NCI-H345 treated with DMSO at 0.1 percent for 48 hours (cell line): ENCODE data around the gene CNOT11.
"Not testable (repeated sequence)": the region's sequence is repeated elsewhere in the genome, so short reads cannot be mapped to it uniquely, and the experiment has no call there.

Source experiments
- DNase-seq: peaks from one replicate; lab custom pipeline; 2025; ENCODE audit not compliant: unreplicated experiment; lab: John Stamatoyannopoulos, UW

The CNOT11 gene

GRCh38 chr2:101244899-101245298 is 7.8 kb upstream of the CNOT11 start:
- DNase-seq: not testable (repeated sequence)

GRCh38 chr2:101245468-101245867 is 7.2 kb upstream of the CNOT11 start:
- not testable (repeated sequence) for DNase-seq

GRCh38 chr2:101248756-101249155 is 3.9 kb upstream of the CNOT11 start:
- DNase-seq: not testable (repeated sequence)

GRCh38 chr2:101249826-101250225 is 2.9 kb upstream of the CNOT11 start:
- DNase-seq: no peak

- DNase-seq: not testable (repeated sequence)
Measured at GRCh38 chr2:101251246-101251781, 1.4 kb upstream of the CNOT11 start.

- peak; percentile 63 for DNase-seq
Measured at GRCh38 chr2:101251844-101252407, 760 bp upstream of the CNOT11 start.

- peak; percentile 26 for DNase-seq
Measured at GRCh38 chr2:101253013-101253702, 472 bp downstream of the CNOT11 start.

- no peak for DNase-seq
Measured at GRCh38 chr2:101253703-101254450, 1.2 kb downstream of the CNOT11 start.

GRCh38 chr2:101255501-101255900 is 2.8 kb downstream of the CNOT11 start:
- no peak for DNase-seq

- DNase-seq: no peak
Measured at GRCh38 chr2:101256316-101256715, 3.6 kb downstream of the CNOT11 start.

- no peak for DNase-seq
Measured at GRCh38 chr2:101258804-101259203, 6.1 kb downstream of the CNOT11 start.

GRCh38 chr2:101262142-101262541 is 9.5 kb downstream of the CNOT11 start:
- no peak for DNase-seq

- no peak for DNase-seq
Measured at GRCh38 chr2:101263377-101263800, 10.7 kb downstream of the CNOT11 start.

GRCh38 chr2:101264360-101264939 is 11.8 kb downstream of the CNOT11 start:
- DNase-seq: peak; percentile 20

- DNase-seq: no peak
Measured at GRCh38 chr2:101265893-101266499, 13.3 kb downstream of the CNOT11 start.

- no peak for DNase-seq
Measured at GRCh38 chr2:101267671-101268656, 15.3 kb downstream of the CNOT11 start.

GRCh38 chr2:101270700-101271259 is 18.1 kb downstream of the CNOT11 start:
- no peak for DNase-seq

- no peak for DNase-seq
Measured at GRCh38 chr2:101272045-101272784, 19.5 kb downstream of the CNOT11 start.

- no peak for DNase-seq
Measured at GRCh38 chr2:101273056-101273455, 20.4 kb downstream of the CNOT11 start.
